DMS79 treated with DMSO at 0.1 percent for 48 hours (cell line): Measurements from ENCODE around the gene OTUD5.

ENCODE experiments used
- DNase-seq: peaks from one replicate; lab custom pipeline; 2025; lab: John Stamatoyannopoulos, UW

Gene OTUD5

GRCh38 chrX:48937054-48937907 lies 20.1 kb downstream of the OTUD5 start:
- DNase-seq: no peak

- DNase-seq: no peak
Observed at GRCh38 chrX:48936429-48937053, 20.9 kb downstream of the OTUD5 start.

DNA sequence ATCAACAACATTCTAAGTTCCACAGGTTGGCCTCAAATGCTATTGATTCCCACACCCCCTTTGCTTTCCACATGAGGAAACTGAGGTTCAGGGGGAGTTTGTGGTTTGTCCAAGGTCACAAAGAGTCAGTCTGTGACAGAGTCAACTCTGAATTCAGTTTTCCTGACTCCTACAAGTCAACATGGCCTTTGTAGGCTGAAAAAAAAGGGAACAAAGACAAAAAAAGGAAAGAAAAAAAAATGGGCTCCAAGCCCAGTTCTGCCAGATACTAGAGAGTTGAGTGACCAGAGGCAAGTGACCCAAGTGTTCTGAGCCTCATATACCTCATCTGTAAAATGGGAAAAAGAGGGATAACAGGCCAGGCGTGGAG lies 22.1 kb downstream of the OTUD5 start:
- no peak for DNase-seq

DNA sequence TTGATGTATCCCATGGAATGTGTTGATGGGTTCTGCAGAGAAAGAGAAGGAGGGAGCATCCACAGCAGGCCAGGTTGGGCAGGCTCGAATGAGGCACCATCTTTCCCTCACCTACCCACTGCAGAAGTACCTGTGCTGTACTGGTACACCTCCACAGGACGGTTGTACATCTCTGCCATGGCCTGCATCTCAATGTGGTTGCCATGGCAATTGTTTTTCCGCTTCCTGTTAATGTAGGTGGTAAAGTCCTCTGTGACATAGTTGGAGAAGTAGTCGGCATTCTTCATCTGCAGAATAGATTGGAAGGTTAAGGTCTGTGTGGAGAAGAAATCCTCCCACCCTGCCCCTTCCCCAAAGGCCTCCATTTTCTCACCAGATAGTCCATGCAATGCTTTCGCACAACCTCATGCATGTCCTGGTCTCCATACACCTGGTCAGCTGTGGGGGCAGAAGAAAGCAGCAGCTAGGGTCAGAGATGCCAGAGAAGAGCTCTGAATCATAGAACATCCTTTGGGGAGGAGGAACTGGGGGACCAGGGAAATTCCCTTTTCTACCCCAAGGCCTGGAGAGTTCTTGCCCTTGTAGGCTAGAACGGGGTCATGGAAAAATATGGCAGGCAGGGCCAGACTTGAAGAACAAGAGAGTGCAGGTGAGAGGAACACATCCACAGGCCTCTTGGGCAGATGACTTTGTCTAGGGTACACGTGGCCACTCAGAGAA lies 22.7 kb downstream of the OTUD5 start:
- DNase-seq: no peak

DNA sequence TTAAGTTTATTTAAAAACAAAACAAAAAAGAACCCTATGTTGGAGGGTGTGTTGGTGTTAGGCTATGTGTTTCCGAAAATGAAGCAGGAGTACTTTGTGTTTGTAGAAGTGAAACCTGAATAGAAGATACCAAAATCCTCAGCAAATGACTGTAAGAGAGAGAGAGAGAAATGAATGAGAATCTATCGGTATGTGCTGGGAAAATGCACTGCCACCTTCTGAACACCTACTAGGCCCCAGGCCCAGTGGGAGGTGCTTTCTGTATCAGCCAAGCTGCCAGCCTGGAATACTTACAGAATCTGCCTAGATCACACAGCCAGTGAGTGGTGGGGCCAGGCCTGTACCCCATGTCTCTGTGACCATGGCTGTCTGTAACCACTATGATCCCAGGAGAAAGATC lies 23.6 kb downstream of the OTUD5 start:
- no peak for DNase-seq

DNA sequence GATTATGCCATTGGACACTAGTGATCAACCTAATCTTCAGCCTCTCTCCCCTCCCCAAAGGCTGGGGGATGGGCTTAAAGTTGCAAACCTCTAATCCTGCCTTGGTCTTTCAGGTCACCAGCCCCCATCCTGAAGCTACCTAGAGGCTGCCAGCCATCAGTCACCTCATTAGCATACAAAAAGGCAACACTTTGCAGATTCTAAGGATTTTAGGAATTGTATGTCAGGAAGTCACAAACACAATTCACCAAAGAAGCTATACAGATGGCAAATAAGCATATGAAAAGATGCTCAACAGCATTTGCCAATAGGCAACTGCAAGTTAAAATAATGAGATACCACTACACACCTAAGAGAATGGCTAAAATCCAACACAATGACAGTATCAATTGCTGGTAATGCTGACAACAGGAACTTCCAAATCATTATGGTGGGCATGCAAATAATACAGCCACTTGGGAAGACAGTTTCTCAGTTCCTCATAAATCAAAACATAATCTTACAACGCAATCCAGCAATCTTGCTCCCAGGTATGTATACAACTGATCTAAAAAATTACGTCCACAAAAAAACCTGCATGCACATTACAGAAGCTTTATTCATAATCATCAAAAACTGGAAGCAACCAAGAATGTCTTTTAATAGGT lies 29.5 kb downstream of the OTUD5 start:
- DNase-seq: no peak

- no peak for DNase-seq
Observed at GRCh38 chrX:48927123-48927522, 30.3 kb downstream of the OTUD5 start.

- no peak for DNase-seq
Observed at GRCh38 chrX:48924270-48924669, 33.1 kb downstream of the OTUD5 start.

DNA sequence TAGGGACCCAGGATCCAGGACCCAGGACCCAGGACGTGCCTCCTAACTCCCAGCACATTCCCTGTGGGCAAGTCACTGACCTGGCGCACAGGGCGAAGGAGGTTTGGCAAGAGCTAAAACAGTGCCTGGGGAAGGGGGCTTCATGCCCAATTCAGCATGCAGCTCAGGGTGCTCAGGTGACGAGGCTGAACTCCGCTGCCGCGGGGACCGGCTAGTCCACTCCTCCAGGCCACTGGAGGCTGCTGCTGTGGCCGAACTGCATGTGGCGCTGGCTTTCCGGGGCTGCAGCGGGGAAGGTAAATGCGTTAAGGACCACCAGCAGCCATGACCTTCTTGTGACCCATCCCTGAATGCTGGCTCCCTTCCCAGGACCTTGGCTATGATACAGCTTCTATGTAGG lies 33.6 kb downstream of the OTUD5 start:
- DNase-seq: no peak

DNA sequence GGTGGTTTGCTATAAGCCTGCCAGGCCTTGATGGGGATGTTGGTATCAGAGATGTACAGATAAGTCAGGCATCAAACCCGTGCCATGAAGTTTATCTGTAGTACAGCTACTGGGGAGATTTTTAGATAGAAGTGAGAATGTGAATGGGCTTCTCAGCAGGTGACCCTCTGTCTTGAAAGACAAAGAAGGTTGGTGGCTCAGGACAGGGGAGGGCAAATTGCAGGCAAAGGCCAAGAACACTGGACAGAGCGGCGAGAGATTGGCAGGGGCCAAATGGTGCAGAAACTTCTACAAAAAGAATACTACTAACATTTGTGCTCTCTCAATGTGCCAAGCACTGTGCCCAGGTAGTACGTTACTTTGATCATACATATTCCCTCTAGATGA lies 36.7 kb downstream of the OTUD5 start:
- DNase-seq: no peak

DNA sequence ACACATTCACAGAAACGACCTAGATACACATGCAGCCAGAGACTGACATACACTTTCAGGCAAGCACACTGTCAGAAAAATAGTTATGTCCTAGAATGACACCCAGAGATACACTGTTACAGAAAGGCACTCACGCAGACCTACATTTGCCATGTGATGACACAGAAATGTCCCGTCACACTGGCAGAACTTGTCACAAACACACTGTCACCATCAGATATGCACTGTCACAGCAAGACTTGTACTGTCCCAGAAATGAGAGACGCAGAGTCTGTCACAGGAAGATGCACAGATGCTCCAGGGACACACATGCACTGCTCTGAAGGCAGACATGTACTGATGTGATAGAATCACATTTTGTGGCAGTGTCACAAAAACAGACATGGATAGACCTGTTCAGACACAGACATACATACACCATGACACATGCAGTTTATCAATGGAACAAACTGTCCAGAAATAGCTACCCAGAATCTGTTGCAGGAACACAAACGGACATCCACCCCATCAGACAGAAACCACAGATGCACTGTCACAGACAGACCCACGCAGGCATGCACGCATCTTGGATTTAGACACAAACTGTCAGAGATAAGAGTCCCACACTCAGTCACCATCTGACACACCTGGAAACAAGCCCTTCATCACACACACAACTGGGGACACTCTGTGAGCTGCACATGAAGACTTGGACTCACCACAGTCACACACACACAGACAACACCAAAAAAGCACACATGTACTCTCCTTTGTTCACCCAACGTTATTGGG lies 37.3 kb downstream of the OTUD5 start:
- no peak for DNase-seq

DNA sequence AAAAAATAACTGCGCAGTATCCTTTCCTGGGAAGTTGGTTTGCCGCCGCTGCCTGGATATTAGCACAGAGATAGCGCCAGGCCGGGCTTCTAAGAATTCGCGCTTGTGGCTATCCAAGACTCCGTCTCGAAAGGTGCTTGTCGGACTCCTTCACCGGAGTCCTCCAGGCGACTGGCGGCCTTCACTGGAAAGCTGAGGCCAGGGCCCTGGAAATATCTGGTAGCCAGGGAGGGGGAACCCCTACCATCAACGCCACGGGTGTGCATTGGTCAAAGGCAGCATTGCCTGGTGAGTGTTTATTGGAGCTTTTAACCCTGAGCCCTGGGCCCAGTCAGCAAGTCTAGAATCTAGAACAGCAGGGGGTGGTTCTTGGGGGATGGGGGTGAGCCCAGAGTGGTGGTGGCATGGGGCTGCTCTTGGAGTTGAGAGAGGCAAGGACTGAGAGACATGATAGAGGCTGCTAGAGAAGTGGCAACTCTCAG lies 38.0 kb downstream of the OTUD5 start:
- DNase-seq: no peak

DNA sequence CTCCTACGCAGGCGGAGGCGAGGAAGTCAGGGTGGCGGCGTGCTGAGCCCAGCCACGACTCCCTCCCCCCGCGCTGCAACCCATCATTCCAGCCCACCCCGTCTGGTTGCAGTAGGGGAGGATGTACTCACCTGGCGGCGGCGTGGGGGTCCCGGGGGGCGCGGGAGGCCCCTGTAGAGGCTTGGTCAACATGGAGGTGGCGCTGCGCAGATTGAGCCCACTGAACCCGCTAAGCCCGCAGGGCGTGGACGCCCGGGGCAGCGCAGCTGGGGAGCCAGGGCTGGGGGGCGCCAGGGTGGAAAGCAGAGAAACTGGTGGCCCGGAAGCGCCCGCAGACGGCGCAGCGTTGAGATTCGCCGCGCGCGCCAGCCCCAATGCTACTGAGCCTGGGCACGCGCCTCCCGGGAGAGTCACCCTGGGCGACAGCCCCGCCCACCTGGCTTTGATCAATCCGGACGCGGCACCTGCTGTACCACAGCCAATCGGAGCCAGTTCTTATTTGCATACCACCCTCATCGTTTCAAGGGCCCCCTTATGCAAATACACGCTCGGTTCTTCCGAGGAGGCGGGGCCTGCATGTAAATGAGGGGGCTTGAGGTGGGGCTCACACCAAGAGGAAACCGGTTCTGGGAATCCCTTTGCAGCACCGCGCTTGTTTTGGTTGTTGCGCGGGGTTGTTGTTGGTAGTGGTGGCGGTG lies 38.6 kb downstream of the OTUD5 start, which contains the start of gene PIM2:
TSS of gene PIM2 (minus strand) at position 382 of the 698 bp plus-strand sequence. CDS start at position 192, 190 bp downstream.
- peak; percentile 89 for DNase-seq

DNA sequence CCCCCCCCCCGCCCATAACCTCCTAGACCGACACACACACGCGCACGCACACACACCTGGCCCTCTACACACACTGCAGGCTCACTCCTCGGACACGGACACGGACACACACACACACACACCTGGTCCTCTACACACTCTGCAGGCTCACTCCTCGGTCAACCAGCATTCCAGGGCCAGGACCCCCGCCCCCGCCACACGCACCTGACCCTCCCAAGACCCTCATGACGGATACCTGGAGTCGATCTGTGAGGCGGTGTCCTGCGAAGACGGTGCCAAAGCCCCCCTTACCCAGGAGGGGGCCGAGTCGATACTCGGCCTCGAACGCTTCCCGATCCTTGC lies 39.1 kb downstream of the OTUD5 start:
- DNase-seq: no peak

DNA sequence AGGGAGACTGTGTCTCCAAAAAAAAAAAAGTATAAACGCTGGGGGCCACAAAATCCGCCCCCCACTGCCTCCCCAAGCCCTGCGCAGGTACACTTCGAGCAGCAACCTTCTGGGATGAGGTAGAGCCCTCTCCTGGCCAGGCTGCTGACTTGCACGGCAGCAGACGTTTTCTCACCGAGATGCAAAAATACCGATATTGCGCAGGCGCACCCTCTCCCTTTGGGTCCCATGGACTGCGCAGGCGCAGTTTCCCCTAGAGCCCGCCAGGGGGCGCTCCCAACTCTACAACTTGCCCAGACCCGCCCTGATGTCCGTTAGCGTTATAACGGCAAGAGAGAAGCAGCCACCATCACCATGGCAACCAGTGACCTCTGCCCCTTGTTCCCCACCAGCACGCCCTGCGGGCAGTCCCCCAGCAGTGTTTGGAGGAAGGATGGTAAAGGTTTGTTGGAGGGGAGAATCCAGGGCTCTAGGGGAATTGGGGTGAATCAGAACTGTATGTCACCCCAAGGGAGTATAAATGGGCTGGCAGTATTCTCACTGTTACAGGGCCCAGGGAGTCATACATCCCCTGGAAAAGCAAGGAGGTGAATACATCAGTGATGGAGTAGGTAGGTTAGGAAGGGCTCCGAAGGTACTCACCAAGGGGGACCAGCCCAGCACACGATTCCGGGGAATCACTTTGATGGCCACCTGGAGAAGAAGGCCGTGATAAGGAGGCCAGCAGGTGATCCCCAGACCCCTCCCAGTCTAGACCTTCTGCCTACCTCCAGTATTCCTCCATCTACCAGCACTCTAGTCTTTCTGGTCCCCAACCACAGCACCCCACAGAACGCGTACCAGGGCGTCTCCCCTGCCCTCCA lies 40.0 kb downstream of the OTUD5 start:
- DNase-seq: peak; percentile 76

GRCh38 chrX:48914593-48915493 lies 42.6 kb downstream of the OTUD5 start:
- no peak for DNase-seq

GRCh38 chrX:48913605-48914366 lies 43.6 kb downstream of the OTUD5 start:
- no peak for DNase-seq
